Gastrocnemius medialis (tissue), 4 donors: ENCODE results near the gene NAV3. TPM values are rescaled to one million over a fixed set of nuclear protein-coding genes. Genes with fewer than 3 reads are reported as not detected.
A peak's percentile ranks its signal among the peaks of the same experiment; 100 is the strongest.

ENCODE experiments used
- ATAC-seq, 2 donors: fragments of 150-250 bp; one replicate each; pipeline ENCODE4 v1.9.1; 2016
- DNase-seq, 2 donors: peaks; one replicate each; pipeline ENCODE4 v3.0.0-alpha.2; 2019
- H3K27ac ChIP-seq, 4 donors: fragments of 200-600 bp; sonication (generic); 1 replicate in 1 of 4; 2 replicates in 3 of 4; pipeline ENCODE4 v1.5.1; 2016 to 2018; ENCODE audit warnings: mild to moderate bottlenecking in 2 of 4, moderate library complexity in 1 of 4
- H3K27me3 ChIP-seq, 3 donors: fragments of 200-600 bp; sonication (generic) in 2 of 3; 1 replicate in 1 of 3; 2 replicates in 2 of 3; pipeline versions ENCODE4 v1.5.1 to v1.6.0; 2016 to 2019; ENCODE audit warnings: mild to moderate bottlenecking in 1 of 3, moderate library complexity in 1 of 3
- H3K36me3 ChIP-seq, 2 donors: fragments of 200-600 bp; sonication (generic) in 1 of 2; one replicate each; pipeline ENCODE4 v1.5.1; 2017 to 2018
- H3K4me1 ChIP-seq, 2 donors: fragments of 200-600 bp; sonication (generic) in 1 of 2; one replicate each; pipeline ENCODE4 v1.5.1; 2016 to 2017; ENCODE audit warnings: mild to moderate bottlenecking in 2 of 2
- H3K4me3 ChIP-seq, 4 donors: fragments of 200-600 bp; sonication (generic) in 3 of 4; 1 replicate in 1 of 4; 2 replicates in 3 of 4; pipeline ENCODE4 v1.5.1; 2016 to 2019; ENCODE audit warnings: mild to moderate bottlenecking in 2 of 4
- H3K9me3 ChIP-seq, 3 donors: fragments of 200-600 bp; sonication (generic) in 2 of 3; 1 replicate in 1 of 3; 2 replicates in 2 of 3; pipeline ENCODE4 v1.5.1; 2016 to 2019
- POLR2A ChIP-seq, 2 donors: fragments of 450-650 bp; IDR thresholded peaks; one replicate each; pipeline ENCODE4 v1.6.1; 2017; ENCODE audit warnings: antibody characterized with exemption in 2 of 2, mild to moderate bottlenecking in 2 of 2, moderate library complexity in 2 of 2
- in situ Hi-C, 4 donors: fragments of 200-750 bp; cut with MboI; loops; one replicate each; pipeline versions ENCODE4 v1.15.0 to v1.8.0; 2017; ENCODE audit warnings: low sequenced_read_pairs in 4 of 4
- intact Hi-C: fragments of 100-400 bp; cut with DNase I; formaldehyde crosslinking; loops from one replicate; pipeline ENCODE4 v1.15.1; 2023; ENCODE audit warnings: low total_unique reads
- total RNA-seq, 4 donors: library from RNA; depleted of rRNA; stranded (reverse); fragments of >200 nt; gene quantifications; one replicate each; pipeline versions ENCODE4 v1.1.0 to v1.2.3, GENCODE V29; 2016
- TF ChIP-seq, protein P1 (sequence below), 5 experiments: fragments of 450-650 bp in 3 of 5; fragments of 200-600 bp in 2 of 5; sonication (generic) in 2 of 5; IDR thresholded peaks in 4 of 5; conservative IDR thresholded peaks in 1 of 5; 1 replicate in 4 of 5; 2 replicates in 1 of 5; pipeline ENCODE4 v1.5.1; 2016 to 2019; ENCODE audit warnings: antibody characterized with exemption in 5 of 5, mild to moderate bottlenecking in 3 of 5, moderate library complexity in 3 of 5

Gene NAV3
- total RNA-seq, 4 donors from 2014 or later: 0.87 to 2.5 (median 2.0) TPM

DNA sequence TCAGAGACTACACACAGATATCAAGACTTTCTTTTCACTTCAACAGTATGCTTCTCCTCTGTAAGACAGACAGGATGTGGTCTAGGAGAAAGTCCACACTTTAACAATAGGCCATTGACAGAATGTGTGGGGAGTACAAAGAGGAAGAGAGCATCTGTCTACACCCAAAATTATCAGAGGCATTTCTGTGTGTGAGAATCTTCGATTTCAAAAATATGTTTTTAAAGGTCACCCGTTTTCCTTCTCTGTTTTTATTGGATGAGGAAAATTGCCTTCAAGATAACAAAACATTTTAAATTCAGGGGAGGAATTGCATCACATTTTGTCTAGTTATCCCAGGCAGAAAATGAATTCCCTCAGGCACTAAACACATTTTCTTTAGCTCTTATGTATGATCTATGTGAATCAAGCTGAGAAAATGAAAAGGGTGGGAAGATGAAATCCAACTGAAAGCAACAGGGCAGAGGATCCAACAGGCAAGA is 16.4 kb downstream of the NAV3 start:
- Histone ChIP-seq H3K36me3 (no peaks in the 10 kb centered on the region), H3K4me3 (no peak overlapping the region), H3K4me1 (peaks cover 7 to 14% of the 10 kb centered on the region in 2 donors), H3K27ac (no peak overlapping the region), H3K27me3 (no peaks in the 10 kb centered on the region), H3K9me3 (no peaks in the 10 kb centered on the region)
- intact Hi-C loops (no loop called here), in situ Hi-C loops (no loop called here)
- no peak for DNase-seq
- no peak for ATAC-seq
- TF ChIP-seq, protein P1, sequence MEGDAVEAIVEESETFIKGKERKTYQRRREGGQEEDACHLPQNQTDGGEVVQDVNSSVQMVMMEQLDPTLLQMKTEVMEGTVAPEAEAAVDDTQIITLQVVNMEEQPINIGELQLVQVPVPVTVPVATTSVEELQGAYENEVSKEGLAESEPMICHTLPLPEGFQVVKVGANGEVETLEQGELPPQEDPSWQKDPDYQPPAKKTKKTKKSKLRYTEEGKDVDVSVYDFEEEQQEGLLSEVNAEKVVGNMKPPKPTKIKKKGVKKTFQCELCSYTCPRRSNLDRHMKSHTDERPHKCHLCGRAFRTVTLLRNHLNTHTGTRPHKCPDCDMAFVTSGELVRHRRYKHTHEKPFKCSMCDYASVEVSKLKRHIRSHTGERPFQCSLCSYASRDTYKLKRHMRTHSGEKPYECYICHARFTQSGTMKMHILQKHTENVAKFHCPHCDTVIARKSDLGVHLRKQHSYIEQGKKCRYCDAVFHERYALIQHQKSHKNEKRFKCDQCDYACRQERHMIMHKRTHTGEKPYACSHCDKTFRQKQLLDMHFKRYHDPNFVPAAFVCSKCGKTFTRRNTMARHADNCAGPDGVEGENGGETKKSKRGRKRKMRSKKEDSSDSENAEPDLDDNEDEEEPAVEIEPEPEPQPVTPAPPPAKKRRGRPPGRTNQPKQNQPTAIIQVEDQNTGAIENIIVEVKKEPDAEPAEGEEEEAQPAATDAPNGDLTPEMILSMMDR (IDR thresholded peaks at IDR 0.05 in 4 of 5, conservative IDR thresholded peaks at IDR 0.05 in 1 of 5): no peak
- TF ChIP-seq POLR2A (IDR thresholded peaks at IDR 0.05): no peak

DNA sequence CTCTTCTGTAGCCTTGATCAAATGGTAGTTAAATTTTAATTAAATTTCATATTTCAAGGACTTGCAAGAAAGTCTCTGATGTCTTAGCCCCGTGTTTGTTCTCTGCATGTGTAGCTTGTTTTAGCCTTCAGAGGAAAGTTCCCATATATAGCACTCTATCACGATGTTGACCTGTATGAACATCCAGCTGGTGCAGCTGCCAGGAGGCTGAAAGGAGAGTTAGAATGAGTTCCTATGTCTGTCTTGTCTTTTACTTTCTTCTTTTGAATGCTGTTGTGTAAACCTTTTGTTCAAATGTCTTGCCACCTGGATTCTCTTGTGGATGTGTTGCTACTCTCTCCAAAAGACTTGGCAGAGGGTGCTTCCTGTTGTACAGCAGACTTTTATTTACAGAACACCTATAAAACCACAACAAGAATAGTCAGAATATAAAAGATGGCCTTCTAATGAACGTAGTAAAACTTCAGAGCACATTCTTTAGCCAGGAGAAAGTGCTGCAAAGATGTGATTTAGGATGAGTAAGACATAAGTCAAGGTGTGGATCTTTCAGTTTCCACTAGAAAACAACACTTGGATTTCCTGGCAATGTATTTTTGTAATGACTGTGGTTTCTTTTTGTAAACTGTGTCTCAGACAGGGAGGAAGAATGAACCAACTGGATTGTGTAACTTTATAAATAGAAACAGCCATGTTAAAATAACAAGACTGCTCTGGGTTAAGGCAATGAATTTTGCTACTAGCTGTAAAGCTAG is 17.2 kb downstream of the NAV3 start:
- no peaks in the 10 kb centered on the region for H3K9me3 ChIP-seq
- no peak for DNase-seq
- in situ Hi-C loops: no loop called here
- no peaks in the 10 kb centered on the region for H3K36me3 ChIP-seq
- no peak overlapping the region for H3K4me3 ChIP-seq
- no peaks in the 10 kb centered on the region for H3K27me3 ChIP-seq
- intact Hi-C loops: no loop called here
- ATAC-seq: no peak
- H3K27ac ChIP-seq: peak overlapping the region; percentile 12 to 54 (median 21)
- H3K4me1 ChIP-seq: peaks cover 7 to 14% of the 10 kb centered on the region in 2 donors
- TF ChIP-seq, protein P1 (IDR thresholded peaks at IDR 0.05 in 4 of 5, conservative IDR thresholded peaks at IDR 0.05 in 1 of 5): no peak
- no peak for TF ChIP-seq POLR2A (IDR thresholded peaks at IDR 0.05)

DNA sequence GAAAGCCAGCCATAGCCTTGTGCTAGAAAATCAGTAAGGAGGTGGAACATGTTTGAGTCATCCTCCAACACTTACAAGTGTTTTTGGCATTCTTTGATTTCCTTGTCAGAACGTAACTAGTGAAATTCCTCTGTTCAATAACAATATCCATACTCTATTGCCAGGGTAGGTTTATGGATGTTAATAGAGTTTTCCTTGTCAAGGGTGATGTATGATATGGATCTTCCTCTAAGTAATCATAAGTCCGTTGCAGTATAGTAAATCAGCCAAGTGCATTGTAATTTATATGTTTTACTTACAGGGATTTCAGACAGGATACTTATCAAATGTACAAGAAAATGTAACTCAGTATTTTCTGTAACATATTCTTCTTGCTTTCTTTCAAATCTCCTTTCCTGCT is 19.4 kb downstream of the NAV3 start:
- H3K36me3 ChIP-seq: no peaks in the 10 kb centered on the region
- no peak overlapping the region for H3K4me3 ChIP-seq
- intact Hi-C loops (no loop called here), in situ Hi-C loops (no loop called here)
- H3K9me3 ChIP-seq: no peaks in the 10 kb centered on the region
- no peak for TF ChIP-seq POLR2A (IDR thresholded peaks at IDR 0.05)
- TF ChIP-seq, protein P1 (IDR thresholded peaks at IDR 0.05 in 4 of 5, conservative IDR thresholded peaks at IDR 0.05 in 1 of 5): no peak
- ATAC-seq (no peak), DNase-seq (no peak)
- no peaks in the 10 kb centered on the region for H3K27me3 ChIP-seq
- peaks cover 7 to 14% of the 10 kb centered on the region in 2 donors for H3K4me1 ChIP-seq
- H3K27ac ChIP-seq: no peak overlapping the region

DNA sequence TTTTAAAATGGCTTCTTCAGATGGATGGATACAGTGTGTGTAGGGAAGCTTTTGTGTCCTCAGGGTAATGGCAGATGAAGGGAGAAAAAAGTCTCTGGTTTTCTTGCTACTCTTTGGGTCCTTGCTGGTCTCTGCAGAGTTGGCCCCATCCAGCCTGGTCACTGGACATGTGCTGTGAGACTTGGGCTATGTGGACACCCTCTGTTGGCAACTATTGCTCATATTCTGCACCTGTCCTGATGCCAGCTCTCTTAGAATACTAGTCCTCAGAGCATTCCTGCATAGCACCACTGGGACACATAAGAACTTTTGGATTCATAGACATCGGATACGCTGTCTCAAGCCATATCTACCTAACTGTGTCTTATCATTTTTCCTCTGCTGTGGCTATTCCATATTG is 20.0 kb downstream of the NAV3 start:
- H3K4me3 ChIP-seq: no peak overlapping the region
- peaks cover 7 to 14% of the 10 kb centered on the region in 2 donors for H3K4me1 ChIP-seq
- no peak overlapping the region for H3K27ac ChIP-seq
- no peak for TF ChIP-seq POLR2A (IDR thresholded peaks at IDR 0.05)
- TF ChIP-seq, protein P1 (IDR thresholded peaks at IDR 0.05 in 4 of 5, conservative IDR thresholded peaks at IDR 0.05 in 1 of 5): no peak
- no peaks in the 10 kb centered on the region for H3K9me3 ChIP-seq
- ATAC-seq (no peak), DNase-seq (no peak)
- H3K27me3 ChIP-seq: no peaks in the 10 kb centered on the region
- H3K36me3 ChIP-seq: no peaks in the 10 kb centered on the region
- in situ Hi-C loops: no loop called here
- intact Hi-C loops: no loop called here
